Activated T-cell treated with anti-CD3 and anti-CD28 coated beads, Interleukin-2, amount 50 U/mL, for 4 hours (primary cell): ENCODE data around the gene TPR. TPM values are rescaled to one million over a fixed set of nuclear protein-coding genes. Genes with fewer than 3 reads are reported as not detected.

Experiments
- ATAC-seq, 2 donors: fragments of 200-7000 bp; cut with Tn5 transposase; one replicate each; pipeline ENCODE4 v1.10.0; 2021
- DNase-seq: peaks from one replicate; pipeline ENCODE4 v3.0.0-alpha.2; 2020
- H3K27me3 Mint-ChIP-seq: one replicate; pipeline ENCODE4 v1.8.0; 2021; ENCODE audit warnings: low read depth, mixed read lengths
- H3K36me3 Mint-ChIP-seq: one replicate; pipeline ENCODE4 v1.8.0; 2022; ENCODE audit warnings: mixed read lengths; ENCODE audit not compliant: insufficient read depth
- H3K4me1 Mint-ChIP-seq: one replicate; pipeline ENCODE4 v1.8.0; 2021; ENCODE audit warnings: low read depth, mixed read lengths
- H3K4me3 Mint-ChIP-seq: one replicate; pipeline ENCODE4 v1.8.0; 2021; ENCODE audit warnings: mild to moderate bottlenecking, moderate library complexity, mixed read lengths
- H3K9me3 Mint-ChIP-seq: one replicate; pipeline ENCODE4 v1.8.0; 2021; ENCODE audit warnings: mixed read lengths
- total RNA-seq, 3 donors: library from RNA; stranded (reverse); gene quantifications; one replicate each; pipeline ENCODE4 v1.2.1, GENCODE V29; 2021

The TPR gene
- total RNA-seq, 3 donors from 2014 or later = 108 to 120 (median 118) TPM

DNA sequence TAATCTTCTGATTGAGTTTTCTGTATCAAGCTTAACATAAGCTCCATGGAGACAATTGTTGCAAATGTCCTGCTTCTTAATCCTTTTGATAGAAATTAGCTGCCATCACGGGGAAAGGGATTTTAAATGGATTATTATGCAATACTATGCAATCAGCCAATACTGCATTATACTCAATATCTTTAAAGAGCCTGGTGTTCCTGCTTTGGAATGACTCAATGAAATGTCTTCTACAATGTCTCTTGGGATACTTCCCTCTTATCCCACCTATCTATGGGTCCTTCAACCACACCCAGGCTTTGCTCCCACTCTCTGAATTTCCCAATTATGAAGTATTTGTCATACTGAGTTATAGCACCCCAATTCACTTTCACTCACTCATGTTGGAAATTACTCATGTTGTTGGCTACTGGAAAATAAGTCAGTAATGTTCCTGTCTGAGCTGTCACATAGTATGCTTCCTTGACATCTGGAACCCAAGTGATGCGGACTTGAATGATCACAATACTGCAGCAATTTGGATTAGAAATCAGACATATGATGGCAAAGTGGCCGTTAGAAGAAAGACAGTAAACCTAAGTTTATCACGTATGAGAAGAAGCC, 85.0 kb downstream of the TPR start:
- H3K36me3 Mint-ChIP-seq = peaks cover 3% of the 10 kb centered on the region
- DNase-seq = no peak
- no peaks in the 10 kb centered on the region for H3K27me3 Mint-ChIP-seq
- peaks cover 52% of the 10 kb centered on the region for H3K4me1 Mint-ChIP-seq
- H3K9me3 Mint-ChIP-seq = no peaks in the 10 kb centered on the region
- peak; percentile 77 to 79 for ATAC-seq
- no peak overlapping the region for H3K4me3 Mint-ChIP-seq

DNA sequence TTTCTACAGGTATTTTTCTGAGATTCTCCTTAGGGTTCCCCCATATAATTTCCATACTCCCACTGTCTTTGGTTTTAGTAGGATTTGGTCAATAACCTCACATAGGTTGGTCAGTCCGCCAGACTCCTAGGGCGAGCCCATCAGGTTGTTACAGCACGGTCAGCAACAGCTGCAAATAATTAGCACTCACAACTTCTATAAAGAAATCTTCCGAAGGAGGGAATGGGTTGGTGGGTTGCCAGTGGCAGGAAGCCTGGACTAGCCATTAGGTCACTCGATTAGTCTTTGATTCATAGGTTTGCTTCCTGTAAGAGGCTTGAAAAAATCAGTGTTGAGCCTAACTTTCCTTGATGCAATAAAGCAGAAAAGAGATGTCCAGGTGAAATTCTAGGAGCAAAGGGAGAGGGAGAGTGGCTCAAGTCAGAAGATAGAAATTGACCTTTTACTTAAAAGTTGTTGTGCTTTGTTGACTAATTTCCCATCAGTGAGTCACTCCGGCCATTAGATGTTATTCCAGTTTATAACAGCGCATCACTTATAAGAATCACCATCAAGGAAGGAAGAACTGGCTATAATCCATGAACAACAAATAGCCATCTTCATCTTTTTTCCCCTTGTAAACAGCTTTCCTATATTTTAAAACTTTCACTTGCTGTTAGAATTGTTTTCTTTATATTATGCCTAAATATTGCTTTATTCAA, 88.3 kb downstream of the TPR start:
- Mint-ChIP-seq H3K9me3 (no peaks in the 10 kb centered on the region), H3K36me3 (peaks cover 3% of the 10 kb centered on the region), H3K4me1 (peaks cover 55% of the 10 kb centered on the region), H3K4me3 (no peak overlapping the region), H3K27me3 (no peaks in the 10 kb centered on the region)
- no peak for DNase-seq
- no peak for ATAC-seq

DNA sequence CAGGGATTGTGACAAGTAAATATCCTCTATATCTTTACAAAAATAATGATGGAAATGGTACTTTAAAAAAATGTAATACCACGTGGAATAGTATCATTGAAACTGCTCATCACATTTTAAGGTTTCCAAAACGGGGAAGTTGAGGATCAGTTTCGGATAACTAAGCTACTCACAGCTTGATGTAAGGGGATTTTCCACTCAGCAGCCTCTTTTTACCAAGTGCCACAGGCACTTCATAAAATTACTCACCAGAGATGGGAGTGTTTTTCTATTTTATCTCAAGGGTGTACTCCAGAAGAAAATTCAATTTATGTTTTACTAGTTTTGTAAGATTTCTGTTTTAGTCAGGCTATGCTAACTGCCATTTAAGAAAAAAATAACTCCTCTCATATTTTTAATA, 91.7 kb downstream of the TPR start:
- H3K4me3 Mint-ChIP-seq = no peak overlapping the region
- H3K4me1 Mint-ChIP-seq = peaks cover 27% of the 10 kb centered on the region
- no peak for DNase-seq
- H3K27me3 Mint-ChIP-seq = peaks cover 2% of the 10 kb centered on the region
- peak; percentile 32 to 57 for ATAC-seq
- H3K36me3 Mint-ChIP-seq = no peaks in the 10 kb centered on the region
- H3K9me3 Mint-ChIP-seq = no peaks in the 10 kb centered on the region

DNA sequence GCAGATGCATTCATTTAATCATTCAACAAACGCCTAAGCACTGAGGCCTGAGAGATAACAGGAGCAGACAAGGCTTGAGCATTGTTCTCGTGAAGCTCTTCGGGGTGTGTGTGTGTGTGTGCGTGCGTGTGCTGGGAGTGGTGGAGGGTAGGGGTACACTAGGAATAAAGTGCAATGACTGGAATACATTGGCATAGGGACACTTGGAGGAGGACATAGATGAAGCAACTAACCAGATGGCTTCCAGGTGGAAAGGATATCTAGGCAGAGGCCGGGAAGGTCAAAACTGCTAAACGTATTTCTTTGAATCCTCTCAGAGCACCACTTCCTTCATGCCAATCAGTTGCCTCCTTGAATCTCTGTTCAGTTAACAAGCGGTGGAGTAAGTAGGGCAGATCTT, 92.6 kb downstream of the TPR start:
- peaks cover 2% of the 10 kb centered on the region for H3K27me3 Mint-ChIP-seq
- no peak for DNase-seq
- peaks cover 18% of the 10 kb centered on the region for H3K4me1 Mint-ChIP-seq
- ATAC-seq = no peak
- peak overlapping the region; percentile 0 for H3K4me3 Mint-ChIP-seq
- H3K9me3 Mint-ChIP-seq = no peaks in the 10 kb centered on the region
- no peaks in the 10 kb centered on the region for H3K36me3 Mint-ChIP-seq

DNA sequence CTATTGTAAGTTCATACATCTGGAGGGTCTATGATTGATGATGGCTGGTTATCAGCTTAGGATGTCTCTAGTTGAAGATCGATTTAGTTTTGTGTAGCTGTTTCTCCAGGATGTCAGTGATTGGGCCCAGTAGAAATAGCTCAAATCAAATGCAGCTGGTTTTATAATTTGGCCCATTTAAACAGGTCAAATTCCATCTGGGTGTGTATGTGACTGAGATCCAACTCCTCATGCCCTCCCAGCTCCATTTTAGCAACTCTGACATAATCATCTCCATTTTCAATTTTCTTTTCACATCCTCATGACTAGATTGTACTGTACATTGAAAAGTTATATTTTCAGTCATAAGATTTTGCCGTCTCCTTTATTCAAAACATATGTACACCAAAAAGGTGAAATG, 99.2 kb downstream of the TPR start:
- Mint-ChIP-seq H3K4me3 (no peak overlapping the region), H3K4me1 (peaks cover 12% of the 10 kb centered on the region), H3K27me3 (peaks cover 2% of the 10 kb centered on the region), H3K9me3 (no peaks in the 10 kb centered on the region), H3K36me3 (no peaks in the 10 kb centered on the region)
- ATAC-seq = no peak
- DNase-seq = no peak

DNA sequence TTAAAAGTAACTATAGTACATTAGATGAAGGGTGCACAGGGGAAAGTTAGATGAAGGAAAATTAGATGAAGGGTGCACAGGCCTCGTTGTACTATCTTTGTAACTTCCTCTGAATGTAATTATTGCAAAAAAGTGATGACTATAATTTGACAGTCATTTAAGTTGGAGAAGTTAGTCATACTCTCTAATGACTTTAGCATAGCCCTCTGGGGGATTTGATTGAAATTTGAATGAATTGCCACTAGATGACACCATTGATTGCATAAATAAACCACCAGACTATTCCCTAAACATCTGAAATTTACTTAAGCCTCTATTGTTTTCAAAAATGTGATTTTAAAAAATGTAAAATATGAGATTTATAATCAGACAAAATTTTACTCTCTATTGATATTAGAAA, 102.6 kb downstream of the TPR start:
- ATAC-seq = peak; percentile 71 to 87

DNA sequence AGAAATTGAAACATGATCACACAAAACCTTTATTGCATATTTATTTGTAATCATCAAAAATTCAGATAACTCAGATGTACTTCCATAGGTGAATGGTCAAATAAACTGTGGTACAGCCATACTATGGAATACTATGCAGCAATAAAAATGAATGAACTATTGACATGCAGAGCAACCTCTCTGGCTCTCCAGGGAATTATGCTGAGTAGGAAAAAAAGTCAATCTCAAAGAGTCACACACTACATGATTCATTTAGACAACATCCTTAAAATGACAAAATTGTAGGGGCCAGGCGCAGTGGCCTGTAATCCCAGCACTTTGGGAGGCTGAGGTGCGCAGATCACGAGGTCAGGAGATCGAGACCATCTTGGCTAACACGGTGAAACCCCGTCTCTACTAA, 104.0 kb downstream of the TPR start:
- ATAC-seq (no peak), DNase-seq (no peak)
- Mint-ChIP-seq H3K36me3 (no peaks in the 10 kb centered on the region), H3K4me1 (peaks cover 12% of the 10 kb centered on the region), H3K4me3 (no peak overlapping the region), H3K9me3 (no peaks in the 10 kb centered on the region), H3K27me3 (peaks cover 2% of the 10 kb centered on the region)

More for the DNA sequence above, 102.6 kb downstream of the TPR start:
- Mint-ChIP-seq H3K4me1 (peaks cover 12% of the 10 kb centered on the region), H3K27me3 (no peaks in the 10 kb centered on the region), H3K36me3 (no peaks in the 10 kb centered on the region), H3K9me3 (no peaks in the 10 kb centered on the region), H3K4me3 (no peak overlapping the region)
- DNase-seq = no peak

Other genes with a start within 250 kb of the TPR start
- gene PRG4, start 79.0 kb downstream of the TPR start, total RNA-seq = 1 to 10 TPM in 1 of 3 donors, under 1 TPM in 2; 0.21 to 3.0 (median 0.40) TPM
- 10 to 100 TPM; 15.1 to 17.4 (median 16.2) TPM for gene ODR4, start 585 bp upstream of the TPR start, total RNA-seq
- gene PDC, start 85.9 kb upstream of the TPR start, total RNA-seq = not detected